LNCaP clone FGC (cell line): ENCODE data around the gene PIGO.

ENCODE experiments used
- DNase-seq: peaks from one replicate; pipeline ENCODE4 v3.0.0-alpha.2; 2011; ENCODE audit warnings: low read depth
- H3K4me3 ChIP-seq: 2 replicates; pipeline ENCODE4 v1.5.1; 2011; ENCODE audit warnings: mild to moderate bottlenecking, low read depth, low read length, control low read depth
- TF ChIP-seq, protein P1 (sequence below): IDR thresholded peaks from 2 replicates; pipeline ENCODE4 v1.5.1; 2012; ENCODE audit warnings: mild to moderate bottlenecking; ENCODE audit not compliant: control insufficient read depth, insufficient read depth; ENCODE audit errors: extremely low read depth

Gene PIGO

DNA sequence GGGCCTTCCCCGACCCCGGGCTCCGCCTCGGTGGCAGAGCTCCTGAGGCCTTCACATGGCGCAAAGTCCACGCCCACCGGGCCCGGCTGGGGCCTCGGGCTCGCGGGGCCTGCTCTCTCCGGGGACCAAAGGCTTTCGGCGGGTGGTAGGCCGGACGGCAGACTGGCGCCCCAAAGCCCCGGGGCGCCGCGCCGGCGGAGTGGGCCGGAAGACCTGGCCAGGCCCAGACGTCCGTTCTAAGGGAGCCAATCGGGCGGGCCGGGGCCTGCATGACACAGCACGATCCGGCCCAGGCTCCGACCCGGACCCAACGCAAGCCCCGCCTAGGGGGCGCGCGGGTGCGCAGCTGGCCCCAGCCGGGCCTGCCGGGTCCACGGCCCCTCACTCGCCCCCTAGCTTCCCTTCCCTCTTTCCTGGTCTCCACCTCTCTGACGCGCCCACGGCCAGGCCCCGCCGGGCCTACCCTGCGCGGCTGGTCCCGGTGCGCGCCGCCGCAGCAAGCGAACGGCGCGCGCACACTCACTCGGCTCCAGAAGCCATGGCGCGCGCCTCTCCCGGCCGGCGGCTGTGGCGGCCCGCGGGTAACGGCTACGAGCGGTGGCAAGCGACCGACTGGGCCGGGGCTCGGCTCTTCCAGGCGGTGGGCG is 24.5 kb downstream of the PIGO start:
- peak; percentile 43 for DNase-seq
- TF ChIP-seq, protein P1, sequence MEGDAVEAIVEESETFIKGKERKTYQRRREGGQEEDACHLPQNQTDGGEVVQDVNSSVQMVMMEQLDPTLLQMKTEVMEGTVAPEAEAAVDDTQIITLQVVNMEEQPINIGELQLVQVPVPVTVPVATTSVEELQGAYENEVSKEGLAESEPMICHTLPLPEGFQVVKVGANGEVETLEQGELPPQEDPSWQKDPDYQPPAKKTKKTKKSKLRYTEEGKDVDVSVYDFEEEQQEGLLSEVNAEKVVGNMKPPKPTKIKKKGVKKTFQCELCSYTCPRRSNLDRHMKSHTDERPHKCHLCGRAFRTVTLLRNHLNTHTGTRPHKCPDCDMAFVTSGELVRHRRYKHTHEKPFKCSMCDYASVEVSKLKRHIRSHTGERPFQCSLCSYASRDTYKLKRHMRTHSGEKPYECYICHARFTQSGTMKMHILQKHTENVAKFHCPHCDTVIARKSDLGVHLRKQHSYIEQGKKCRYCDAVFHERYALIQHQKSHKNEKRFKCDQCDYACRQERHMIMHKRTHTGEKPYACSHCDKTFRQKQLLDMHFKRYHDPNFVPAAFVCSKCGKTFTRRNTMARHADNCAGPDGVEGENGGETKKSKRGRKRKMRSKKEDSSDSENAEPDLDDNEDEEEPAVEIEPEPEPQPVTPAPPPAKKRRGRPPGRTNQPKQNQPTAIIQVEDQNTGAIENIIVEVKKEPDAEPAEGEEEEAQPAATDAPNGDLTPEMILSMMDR = peak; percentile 39
- peak overlapping the region; percentile 94 for H3K4me3 ChIP-seq

GRCh38 chr9:35070823-35071813 is 25.3 kb downstream of the PIGO start:
- H3K4me3 ChIP-seq = peak overlapping the region; percentile 94
- TF ChIP-seq, protein P1 = no peak
- no peak for DNase-seq

GRCh38 chr9:35069020-35069419 is 27.4 kb downstream of the PIGO start:
- TF ChIP-seq, protein P1 = no peak
- DNase-seq = no peak
- no peak overlapping the region for H3K4me3 ChIP-seq

- DNase-seq = no peak
- no peak overlapping the region for H3K4me3 ChIP-seq
- TF ChIP-seq, protein P1 = no peak
Observed at GRCh38 chr9:35067056-35067455, 29.3 kb downstream of the PIGO start.

GRCh38 chr9:35060548-35061207 is 35.7 kb downstream of the PIGO start:
- TF ChIP-seq, protein P1 = no peak
- DNase-seq = no peak
- H3K4me3 ChIP-seq = no peak overlapping the region

- H3K4me3 ChIP-seq = no peak overlapping the region
- TF ChIP-seq, protein P1 = no peak
- no peak for DNase-seq
Observed at GRCh38 chr9:35059438-35059837, 37.0 kb downstream of the PIGO start.
